ENCODE data around the gene MT1B.
A peak's percentile ranks its signal among the peaks of the same experiment; 100 is the strongest.

DNA sequence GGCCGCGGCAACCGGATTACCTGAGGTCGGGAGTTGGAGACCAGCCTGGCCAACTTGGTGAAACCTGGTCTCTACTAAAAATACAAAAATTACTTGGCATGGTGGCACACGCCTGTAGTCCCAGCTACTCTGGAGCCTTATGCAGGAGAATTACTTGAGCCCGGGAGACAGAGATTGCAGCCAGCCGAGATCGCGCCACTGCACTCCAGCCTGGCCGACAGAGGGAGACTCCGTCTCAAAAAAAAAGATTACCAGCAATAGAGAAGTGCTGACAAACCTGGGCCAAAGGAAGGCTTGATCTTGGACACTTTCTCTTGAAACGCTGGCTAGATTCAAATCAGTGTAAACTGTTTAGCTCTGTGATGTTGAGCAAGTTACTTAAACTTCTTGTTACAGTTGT lies 22.2 kb downstream of the MT1B start:
- TF ChIP-seq, protein P1, sequence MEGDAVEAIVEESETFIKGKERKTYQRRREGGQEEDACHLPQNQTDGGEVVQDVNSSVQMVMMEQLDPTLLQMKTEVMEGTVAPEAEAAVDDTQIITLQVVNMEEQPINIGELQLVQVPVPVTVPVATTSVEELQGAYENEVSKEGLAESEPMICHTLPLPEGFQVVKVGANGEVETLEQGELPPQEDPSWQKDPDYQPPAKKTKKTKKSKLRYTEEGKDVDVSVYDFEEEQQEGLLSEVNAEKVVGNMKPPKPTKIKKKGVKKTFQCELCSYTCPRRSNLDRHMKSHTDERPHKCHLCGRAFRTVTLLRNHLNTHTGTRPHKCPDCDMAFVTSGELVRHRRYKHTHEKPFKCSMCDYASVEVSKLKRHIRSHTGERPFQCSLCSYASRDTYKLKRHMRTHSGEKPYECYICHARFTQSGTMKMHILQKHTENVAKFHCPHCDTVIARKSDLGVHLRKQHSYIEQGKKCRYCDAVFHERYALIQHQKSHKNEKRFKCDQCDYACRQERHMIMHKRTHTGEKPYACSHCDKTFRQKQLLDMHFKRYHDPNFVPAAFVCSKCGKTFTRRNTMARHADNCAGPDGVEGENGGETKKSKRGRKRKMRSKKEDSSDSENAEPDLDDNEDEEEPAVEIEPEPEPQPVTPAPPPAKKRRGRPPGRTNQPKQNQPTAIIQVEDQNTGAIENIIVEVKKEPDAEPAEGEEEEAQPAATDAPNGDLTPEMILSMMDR (IDR thresholded peaks at IDR 0.05): peak; percentile 46
- TF ChIP-seq FOXM1 (IDR thresholded peaks at IDR 0.05; ENCODE audit: low read depth): no peak
- TF ChIP-seq TEAD4 (IDR thresholded peaks at IDR 0.05; ENCODE audit: borderline replicate concordance, insufficient read depth): no peak
- no peak for TF ChIP-seq EP300 (IDR thresholded peaks at IDR 0.05; ENCODE audit: borderline replicate concordance in 1 of 2, low read depth in 1 of 2, low read length in 1 of 2)
- no peak for TF ChIP-seq YY1 (IDR thresholded peaks at IDR 0.05; ENCODE audit: low read depth)
- TF ChIP-seq TAF1 (IDR thresholded peaks at IDR 0.05; ENCODE audit: borderline replicate concordance, low read depth, low read length): no peak
